Nephron progenitor cell (in vitro differentiated cells): ENCODE measurements around the gene ISG20.

Source experiments
- DNase-seq: peaks from one replicate; pipeline ENCODE4 v3.0.0; 2021
- H3K27ac Mint-ChIP-seq: 2 replicates; pipeline ENCODE4 v1.8.0; 2021; ENCODE audit warnings: mild to moderate bottlenecking, moderate library complexity, mixed read lengths
- H3K27me3 Mint-ChIP-seq: 2 replicates; pipeline ENCODE4 v1.8.0; 2021; ENCODE audit warnings: mild to moderate bottlenecking, low read depth, mixed read lengths; ENCODE audit not compliant: poor library complexity
- H3K36me3 Mint-ChIP-seq: 2 replicates; pipeline ENCODE4 v1.8.0; 2021; ENCODE audit warnings: low read depth, mixed read lengths
- H3K4me1 Mint-ChIP-seq: 2 replicates; pipeline ENCODE4 v1.8.0; 2021; ENCODE audit warnings: mixed read lengths
- H3K4me3 Mint-ChIP-seq: 2 replicates; pipeline ENCODE4 v1.8.0; 2021; ENCODE audit warnings: mild to moderate bottlenecking, moderate library complexity, mixed read lengths
- H3K9me3 Mint-ChIP-seq: 2 replicates; pipeline ENCODE4 v1.8.0; 2021; ENCODE audit warnings: mild to moderate bottlenecking, moderate library complexity, mixed read lengths
- TF ChIP-seq, protein P1 (sequence below): fragments of 200-600 bp; sonication (generic); IDR thresholded peaks from 2 replicates; pipeline ENCODE4 v1.5.0; 2021; ENCODE audit warnings: antibody characterized with exemption

The ISG20 gene

DNA sequence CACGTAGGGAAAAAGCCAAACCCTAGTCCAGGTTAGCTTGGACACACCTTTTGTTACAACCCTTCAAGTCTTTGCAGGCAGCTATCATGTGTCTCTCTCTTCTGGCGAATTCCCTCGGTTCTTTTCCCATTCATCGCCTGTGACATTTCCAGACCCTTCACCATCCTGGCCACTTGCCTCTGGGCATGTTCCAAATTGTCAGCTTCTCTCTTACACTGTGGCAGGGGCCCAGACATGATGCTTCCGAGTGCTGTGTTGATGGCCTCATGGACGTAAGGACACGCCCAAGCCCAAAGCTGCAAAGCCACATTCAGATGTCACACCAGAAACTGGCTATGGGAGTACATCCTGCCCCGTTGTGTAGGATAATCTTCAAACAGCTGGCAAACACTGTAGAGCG is 58.5 kb downstream of the ISG20 start:
- Mint-ChIP-seq H3K4me3 (no peak overlapping the region), H3K4me1 (peaks cover 5% of the 10 kb centered on the region), H3K9me3 (no peaks in the 10 kb centered on the region), H3K36me3 (no peaks in the 10 kb centered on the region), H3K27ac (no peak overlapping the region), H3K27me3 (peaks cover 43% of the 10 kb centered on the region)
- DNase-seq = no peak
- TF ChIP-seq, protein P1, sequence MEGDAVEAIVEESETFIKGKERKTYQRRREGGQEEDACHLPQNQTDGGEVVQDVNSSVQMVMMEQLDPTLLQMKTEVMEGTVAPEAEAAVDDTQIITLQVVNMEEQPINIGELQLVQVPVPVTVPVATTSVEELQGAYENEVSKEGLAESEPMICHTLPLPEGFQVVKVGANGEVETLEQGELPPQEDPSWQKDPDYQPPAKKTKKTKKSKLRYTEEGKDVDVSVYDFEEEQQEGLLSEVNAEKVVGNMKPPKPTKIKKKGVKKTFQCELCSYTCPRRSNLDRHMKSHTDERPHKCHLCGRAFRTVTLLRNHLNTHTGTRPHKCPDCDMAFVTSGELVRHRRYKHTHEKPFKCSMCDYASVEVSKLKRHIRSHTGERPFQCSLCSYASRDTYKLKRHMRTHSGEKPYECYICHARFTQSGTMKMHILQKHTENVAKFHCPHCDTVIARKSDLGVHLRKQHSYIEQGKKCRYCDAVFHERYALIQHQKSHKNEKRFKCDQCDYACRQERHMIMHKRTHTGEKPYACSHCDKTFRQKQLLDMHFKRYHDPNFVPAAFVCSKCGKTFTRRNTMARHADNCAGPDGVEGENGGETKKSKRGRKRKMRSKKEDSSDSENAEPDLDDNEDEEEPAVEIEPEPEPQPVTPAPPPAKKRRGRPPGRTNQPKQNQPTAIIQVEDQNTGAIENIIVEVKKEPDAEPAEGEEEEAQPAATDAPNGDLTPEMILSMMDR = no peak

DNA sequence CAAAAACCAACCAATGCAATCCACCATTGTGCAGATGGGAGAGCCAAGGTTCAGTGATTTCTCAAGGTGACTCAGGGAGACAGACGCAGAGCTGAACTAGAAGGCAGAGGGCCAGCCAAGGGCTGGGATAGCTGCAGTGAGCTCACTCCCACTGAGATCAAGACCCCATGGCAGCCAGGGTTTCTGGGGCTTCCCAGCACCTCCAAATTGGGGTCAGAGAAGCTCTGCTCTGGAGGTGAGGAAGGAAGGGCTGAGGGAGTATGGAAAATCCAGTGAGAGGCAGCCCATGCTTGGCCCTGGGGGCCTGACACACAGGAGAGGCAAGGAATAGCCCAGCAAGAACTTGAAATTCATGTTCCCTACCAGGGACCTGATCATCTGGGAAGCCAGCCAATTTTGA is 61.0 kb downstream of the ISG20 start:
- H3K27me3 Mint-ChIP-seq = peaks cover 58% of the 10 kb centered on the region
- H3K36me3 Mint-ChIP-seq = no peaks in the 10 kb centered on the region
- peaks cover 3% of the 10 kb centered on the region for H3K9me3 Mint-ChIP-seq
- no peak for DNase-seq
- TF ChIP-seq, protein P1 = no peak
- H3K4me1 Mint-ChIP-seq = no peaks in the 10 kb centered on the region
- H3K27ac Mint-ChIP-seq = no peak overlapping the region
- H3K4me3 Mint-ChIP-seq = no peak overlapping the region

DNA sequence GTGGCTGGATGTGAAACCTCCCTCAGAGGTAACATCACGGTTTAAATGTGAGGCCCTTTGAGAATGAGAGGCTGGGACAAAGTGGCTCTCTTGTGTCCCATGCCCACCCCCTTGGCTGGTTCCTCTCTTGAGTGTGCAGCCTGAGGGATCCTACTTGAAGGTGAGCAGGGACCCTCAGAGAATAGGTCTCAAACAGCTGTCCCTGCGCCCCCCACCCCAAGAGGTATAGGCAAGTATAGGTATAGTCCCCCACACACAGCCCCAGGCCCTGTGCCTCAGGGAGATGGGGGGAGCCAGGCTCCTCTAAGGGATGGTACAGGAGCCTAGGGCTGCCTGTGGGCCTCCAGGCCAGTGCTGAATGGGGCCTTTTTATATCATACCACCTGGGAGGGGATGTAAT is 61.9 kb downstream of the ISG20 start:
- no peaks in the 10 kb centered on the region for H3K36me3 Mint-ChIP-seq
- H3K27ac Mint-ChIP-seq = no peak overlapping the region
- H3K4me1 Mint-ChIP-seq = no peaks in the 10 kb centered on the region
- H3K27me3 Mint-ChIP-seq = peaks cover 62% of the 10 kb centered on the region
- DNase-seq = no peak
- TF ChIP-seq, protein P1 = no peak
- H3K9me3 Mint-ChIP-seq = peaks cover 3% of the 10 kb centered on the region
- H3K4me3 Mint-ChIP-seq = no peak overlapping the region

DNA sequence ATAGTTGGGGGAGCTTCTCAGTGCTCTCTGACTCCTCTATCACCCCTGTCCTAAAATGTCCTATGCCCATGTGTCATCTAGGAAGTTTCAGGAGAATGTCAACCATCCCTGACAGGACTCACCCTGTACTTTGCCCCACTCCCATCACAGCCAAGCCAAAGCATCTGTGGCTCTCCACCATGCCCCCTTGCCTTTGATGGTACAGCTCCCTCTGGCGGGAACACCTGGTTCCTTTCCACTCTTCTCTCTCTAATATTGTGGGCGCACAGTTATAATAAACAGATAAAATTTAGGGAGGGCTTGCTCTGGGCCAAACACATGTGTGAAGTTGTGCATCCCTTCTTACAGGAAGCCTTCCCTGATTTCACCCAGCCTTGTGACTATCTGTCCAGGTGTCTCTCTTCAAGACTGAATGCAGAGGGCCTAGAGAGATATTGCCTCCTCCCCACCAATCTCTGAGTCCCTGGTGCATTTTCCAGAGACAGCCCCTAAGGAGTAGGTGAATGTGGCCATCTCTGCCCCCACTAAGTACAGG is 62.8 kb downstream of the ISG20 start:
- TF ChIP-seq, protein P1 = peak; percentile 39
- peaks cover 3% of the 10 kb centered on the region for H3K9me3 Mint-ChIP-seq
- no peaks in the 10 kb centered on the region for H3K36me3 Mint-ChIP-seq
- peak; percentile 30 for DNase-seq
- no peaks in the 10 kb centered on the region for H3K4me1 Mint-ChIP-seq
- H3K27me3 Mint-ChIP-seq = peaks cover 72% of the 10 kb centered on the region
- H3K4me3 Mint-ChIP-seq = no peak overlapping the region
- no peak overlapping the region for H3K27ac Mint-ChIP-seq

DNA sequence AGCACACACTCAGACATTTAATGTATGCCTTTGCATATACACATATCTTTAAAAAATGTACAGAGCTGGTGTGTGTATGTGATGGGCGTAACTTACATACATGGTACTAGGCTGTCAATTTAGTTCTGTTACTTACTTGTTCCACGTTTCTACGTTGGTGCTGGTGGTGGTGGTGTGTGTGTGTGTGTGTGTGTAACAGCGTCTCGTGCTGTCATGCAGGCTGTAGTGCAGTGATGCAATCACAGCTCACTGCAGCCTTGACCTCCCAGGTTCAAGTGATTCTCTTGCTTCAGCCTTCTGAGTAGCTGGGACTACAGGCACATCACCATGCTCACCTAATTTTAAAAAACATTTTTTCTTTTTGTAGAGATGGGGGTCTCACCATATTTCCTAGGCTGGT is 64.2 kb downstream of the ISG20 start:
- Mint-ChIP-seq H3K9me3 (peaks cover 3% of the 10 kb centered on the region), H3K4me3 (no peak overlapping the region), H3K36me3 (no peaks in the 10 kb centered on the region), H3K27me3 (peaks cover 78% of the 10 kb centered on the region), H3K27ac (no peak overlapping the region), H3K4me1 (peaks cover under 1% of the 10 kb centered on the region)
- DNase-seq = no peak
- TF ChIP-seq, protein P1 = no peak

DNA sequence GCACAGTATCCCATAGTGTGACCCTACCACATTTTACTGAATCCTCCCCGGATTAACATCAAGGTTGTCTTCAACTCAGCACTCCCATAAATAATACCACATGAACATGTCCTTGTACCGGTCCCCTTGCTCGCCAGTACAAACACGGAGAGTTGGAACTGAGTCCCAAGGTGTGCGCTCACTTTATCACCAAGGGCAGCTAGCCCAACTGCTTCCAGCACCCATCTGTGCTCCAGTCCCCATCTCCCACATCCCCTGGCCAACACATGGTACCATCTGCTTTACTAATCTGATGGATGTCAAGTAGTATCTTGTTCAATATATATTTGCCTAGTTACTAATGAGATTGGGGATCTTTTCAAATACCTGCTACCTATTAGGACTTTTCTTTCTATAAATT is 64.7 kb downstream of the ISG20 start:
- Mint-ChIP-seq H3K4me1 (peaks cover 6% of the 10 kb centered on the region), H3K27me3 (peaks cover 79% of the 10 kb centered on the region), H3K9me3 (peaks cover 3% of the 10 kb centered on the region), H3K27ac (no peak overlapping the region), H3K36me3 (no peaks in the 10 kb centered on the region), H3K4me3 (no peak overlapping the region)
- TF ChIP-seq, protein P1 = no peak
- DNase-seq = no peak
